Peyer's patch (tissue), 4 donors: ENCODE measurements around the gene IKBKE. TPM values are rescaled to one million over a fixed set of nuclear protein-coding genes. Genes with fewer than 3 reads are reported as not detected.
"Not testable (repeated sequence)": the region's sequence is repeated elsewhere in the genome, so short reads cannot be mapped to it uniquely, and the experiment has no call there.

Experiments
- DNase-seq, 3 donors: peaks; one replicate each; pipeline ENCODE4 v3.0.0-alpha.2; 2017 to 2019
- H3K27ac ChIP-seq, 4 donors: fragments of 200-600 bp; sonication (generic); one replicate each; pipeline ENCODE4 v1.5.1; 2016 to 2019
- H3K27me3 ChIP-seq, 2 donors: fragments of 200-600 bp; sonication (generic); one replicate each; pipeline ENCODE4 v1.5.1; 2019
- H3K36me3 ChIP-seq, 3 donors: fragments of 200-600 bp; sonication (generic); one replicate each; pipeline ENCODE4 v1.5.1; 2016 to 2019
- H3K4me1 ChIP-seq, 4 donors: fragments of 200-600 bp; sonication (generic); one replicate each; pipeline ENCODE4 v1.5.1; 2016 to 2019
- H3K4me3 ChIP-seq, 4 donors: fragments of 200-600 bp; sonication (generic); 1 replicate in 3 of 4; 2 replicates in 1 of 4; pipeline ENCODE4 v1.5.1; 2016 to 2019; ENCODE audit warnings: mild to moderate bottlenecking in 1 of 4
- H3K9me3 ChIP-seq, 4 donors: fragments of 200-600 bp; sonication (generic); one replicate each; pipeline ENCODE4 v1.5.1; 2016 to 2019; ENCODE audit warnings: mild to moderate bottlenecking in 1 of 4
- CTCF ChIP-seq, 6 experiments: fragments of 450-650 bp in 4 of 6; fragments of 200-600 bp in 2 of 6; sonication (generic) in 1 of 6; IDR thresholded peaks; one replicate each; pipeline ENCODE4 v1.5.1; 2017 to 2019; ENCODE audit warnings: antibody characterized with exemption in 6 of 6, mild to moderate bottlenecking in 3 of 6, moderate library complexity in 1 of 6
- POLR2A ChIP-seq, 2 donors: fragments of 450-650 bp; IDR thresholded peaks; one replicate each; pipeline ENCODE4 v1.5.1; 2017; ENCODE audit warnings: antibody characterized with exemption in 2 of 2, mild to moderate bottlenecking in 2 of 2, moderate library complexity in 2 of 2
- total RNA-seq, 4 donors: library from RNA; depleted of rRNA; stranded (reverse); fragments of >200 nt; gene quantifications; one replicate each; pipeline ENCODE4 v1.1.0, GENCODE V29; 2016

The IKBKE gene
- total RNA-seq, 4 donors from 2014 or later, result 5.6 to 31.4 (median 17.5) TPM

GRCh38 chr1:206480211-206480610 is 9.9 kb downstream of the IKBKE start:
- Histone ChIP-seq H3K9me3 (no peaks in the 10 kb centered on the region), H3K4me1 (no peaks in the 10 kb centered on the region), H3K36me3 (peaks cover 0 to 48% (median 0%) of the 10 kb centered on the region in 3 donors), H3K27me3 (no peaks in the 10 kb centered on the region), H3K27ac (no peak overlapping the region), H3K4me3 (no peak overlapping the region)
- DNase-seq, result peak in 1 of 3 donors; percentile 25
- TF ChIP-seq CTCF (IDR thresholded peaks at IDR 0.05) (no peak), POLR2A (IDR thresholded peaks at IDR 0.05) (no peak)

DNA sequence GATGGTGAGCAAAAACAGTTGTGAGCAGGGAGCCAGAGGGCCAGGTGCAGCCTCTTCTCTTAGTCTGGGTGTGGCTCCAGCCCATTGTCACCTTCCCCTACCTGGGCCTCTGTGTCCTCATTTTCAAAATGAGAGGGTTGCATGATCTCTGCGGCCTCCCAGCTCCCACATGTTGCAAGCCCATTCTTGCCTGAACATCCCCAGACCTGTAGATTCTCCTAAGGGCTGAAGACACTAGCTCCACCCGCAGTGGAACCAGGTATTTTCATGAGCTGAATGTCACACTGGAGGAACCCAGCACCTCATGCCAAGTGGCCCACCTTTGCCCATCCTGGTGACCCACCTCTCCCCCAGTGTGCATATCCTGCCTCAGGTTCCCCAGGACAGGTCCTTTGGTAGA is 12.3 kb downstream of the IKBKE start:
- no peak overlapping the region for H3K4me3 ChIP-seq

DNA sequence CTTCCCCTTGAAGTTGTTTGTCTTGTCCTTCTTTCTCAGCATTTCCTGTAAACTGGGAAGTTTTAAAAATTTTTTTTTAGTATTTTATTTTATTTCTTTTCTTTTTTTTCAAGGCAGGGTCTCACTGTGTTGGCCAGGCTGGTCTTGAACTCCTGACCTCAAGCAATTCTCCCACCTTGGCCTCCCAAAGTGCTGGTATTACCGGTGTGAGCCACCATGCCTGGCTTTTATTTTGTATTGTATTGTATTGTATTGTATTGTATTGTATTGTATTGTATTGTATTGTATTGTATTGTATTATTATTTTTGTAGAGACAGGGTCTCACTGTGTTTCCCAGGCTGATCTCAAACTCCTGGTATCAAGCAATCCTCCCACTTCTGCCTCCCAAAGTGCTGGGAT is 13.6 kb downstream of the IKBKE start:
- not testable (repeated sequence) for H3K27ac ChIP-seq, H3K9me3 ChIP-seq, H3K4me1 ChIP-seq, H3K4me3 ChIP-seq, DNase-seq, H3K27me3 ChIP-seq
- H3K36me3 ChIP-seq, result peaks cover 0 to 25% (median 0%) of the 10 kb centered on the region in 3 donors

More for the DNA sequence above, 12.3 kb downstream of the IKBKE start:
- Histone ChIP-seq H3K36me3 (peaks cover 0 to 37% (median 0%) of the 10 kb centered on the region in 3 donors), H3K9me3 (no peaks in the 10 kb centered on the region), H3K27me3 (no peaks in the 10 kb centered on the region), H3K4me1 (no peaks in the 10 kb centered on the region), H3K27ac (no peak overlapping the region)
- no peak for TF ChIP-seq POLR2A (IDR thresholded peaks at IDR 0.05)
- TF ChIP-seq CTCF (IDR thresholded peaks at IDR 0.05), result no peak
- no peak for DNase-seq

- H3K4me3 ChIP-seq, result no peak overlapping the region
- H3K27ac ChIP-seq, result no peak overlapping the region
- no peaks in the 10 kb centered on the region for H3K9me3 ChIP-seq
- TF ChIP-seq POLR2A (IDR thresholded peaks at IDR 0.05), result no peak
- no peak for TF ChIP-seq CTCF (IDR thresholded peaks at IDR 0.05)
- no peaks in the 10 kb centered on the region for H3K27me3 ChIP-seq
- peaks cover 0 to 24% (median 0%) of the 10 kb centered on the region in 3 donors for H3K36me3 ChIP-seq
- peak in 1 of 3 donors; percentile 29 for DNase-seq
- no peaks in the 10 kb centered on the region for H3K4me1 ChIP-seq
Observed at GRCh38 chr1:206484901-206485300, 14.6 kb downstream of the IKBKE start.

- H3K4me1 ChIP-seq, result peaks cover 0 to 5% (median 0%) of the 10 kb centered on the region in 4 donors
- no peak overlapping the region for H3K27ac ChIP-seq
- H3K9me3 ChIP-seq, result no peaks in the 10 kb centered on the region
- H3K4me3 ChIP-seq, result no peak overlapping the region
- H3K36me3 ChIP-seq, result peaks cover 0 to 29% (median 0%) of the 10 kb centered on the region in 3 donors
- H3K27me3 ChIP-seq, result no peaks in the 10 kb centered on the region
- DNase-seq, result no peak
- TF ChIP-seq POLR2A (IDR thresholded peaks at IDR 0.05), result no peak
- no peak for TF ChIP-seq CTCF (IDR thresholded peaks at IDR 0.05)
Observed at GRCh38 chr1:206486995-206487788, 16.9 kb downstream of the IKBKE start.

- no peak overlapping the region for H3K4me3 ChIP-seq
- TF ChIP-seq POLR2A (IDR thresholded peaks at IDR 0.05) (no peak), CTCF (IDR thresholded peaks at IDR 0.05) (no peak)
- H3K36me3 ChIP-seq, result peaks cover 0 to 34% (median 0%) of the 10 kb centered on the region in 3 donors
- H3K27ac ChIP-seq, result no peak overlapping the region
- peaks cover 0 to 5% (median 0%) of the 10 kb centered on the region in 4 donors for H3K4me1 ChIP-seq
- no peak for DNase-seq
- H3K27me3 ChIP-seq, result no peaks in the 10 kb centered on the region
- no peaks in the 10 kb centered on the region for H3K9me3 ChIP-seq
Observed at GRCh38 chr1:206487970-206488369, 17.7 kb downstream of the IKBKE start.
